OCI-LY3 (cell line): ENCODE data around the gene PRKCE.

Experiments
- CTCF ChIP-seq: fragments of 200-600, 300-600 bp; sonication (generic); IDR thresholded peaks from 2 replicates; pipeline ENCODE4 v1.5.1; 2014; ENCODE audit warnings: antibody characterized with exemption, low read length, low read depth
- EZH2phosphoT487 ChIP-seq: fragments of 200-600 bp; shearing (Covaris generic); IDR thresholded peaks from 2 replicates; pipeline ENCODE4 v1.6.1; 2018; ENCODE audit warnings: antibody characterized with exemption, mixed run types, low read depth

- TF ChIP-seq CTCF: no peak
- no peak for TF ChIP-seq EZH2phosphoT487
Observed at GRCh38 chr2:45683292-45683691, 31.8 kb downstream of the PRKCE start.
